T-helper 22 cell (primary cell): Measurements from ENCODE around the gene FBXL17.

Experiments
- DNase-seq: peaks from one replicate; pipeline ENCODE4 v3.0.0-alpha.2; 2020; ENCODE audit warnings: low read depth

FBXL17 gene

GRCh38 chr5:107813559-107813958 is 568.3 kb downstream of the FBXL17 start:
- DNase-seq = no peak

GRCh38 chr5:107812570-107813141 is 569.2 kb downstream of the FBXL17 start:
- no peak for DNase-seq

GRCh38 chr5:107809201-107810034 is 572.5 kb downstream of the FBXL17 start:
- DNase-seq = no peak
